ENCODE measurements around the gene ARF5.

The ARF5 gene

GRCh38 chr7:127589896-127590295 lies 1.7 kb downstream of the ARF5 start:
- no peak for DNase-seq

GRCh38 chr7:127591189-127591588 lies 3.0 kb downstream of the ARF5 start:
- DNase-seq = no peak

GRCh38 chr7:127591591-127591990 lies 3.4 kb downstream of the ARF5 start:
- DNase-seq = no peak

- DNase-seq = no peak
Observed at GRCh38 chr7:127592550-127592949, 4.3 kb downstream of the ARF5 start.

- DNase-seq = no peak
Observed at GRCh38 chr7:127594490-127594889, 6.3 kb downstream of the ARF5 start.

- DNase-seq = no peak
Observed at GRCh38 chr7:127595737-127596136, 7.5 kb downstream of the ARF5 start.

GRCh38 chr7:127598318-127598717 lies 10.1 kb downstream of the ARF5 start:
- DNase-seq = no peak

GRCh38 chr7:127600885-127601284 lies 12.7 kb downstream of the ARF5 start:
- no peak for DNase-seq

GRCh38 chr7:127608446-127608845 lies 20.2 kb downstream of the ARF5 start:
- no peak for DNase-seq

- no peak for DNase-seq
Observed at GRCh38 chr7:127609297-127609696, 21.1 kb downstream of the ARF5 start.

- DNase-seq = no peak
Observed at GRCh38 chr7:127612263-127612662, 24.1 kb downstream of the ARF5 start.

GRCh38 chr7:127616724-127617123 lies 28.5 kb downstream of the ARF5 start:
- no peak for DNase-seq

- no peak for DNase-seq
Observed at GRCh38 chr7:127618042-127618441, 29.8 kb downstream of the ARF5 start, which contains the start of gene PAX4. Gene PAX4 (minus strand): TSS chr7:127618142. CDS start chr7:127615928, 2,214 bp downstream.

- DNase-seq = no peak
Observed at GRCh38 chr7:127618775-127619174, 30.6 kb downstream of the ARF5 start.

- no peak for DNase-seq
Observed at GRCh38 chr7:127619681-127620405, 31.6 kb downstream of the ARF5 start.

- no peak for DNase-seq
Observed at GRCh38 chr7:127620406-127621233, 32.4 kb downstream of the ARF5 start.

- no peak for DNase-seq
Observed at GRCh38 chr7:127625331-127625730, 37.1 kb downstream of the ARF5 start.

- no peak for DNase-seq
Observed at GRCh38 chr7:127628445-127628844, 40.2 kb downstream of the ARF5 start.

- no peak for DNase-seq
Observed at GRCh38 chr7:127629268-127629854, 41.1 kb downstream of the ARF5 start.

GRCh38 chr7:127632276-127632910 lies 44.2 kb downstream of the ARF5 start:
- DNase-seq = no peak

GRCh38 chr7:127635659-127636285 lies 47.6 kb downstream of the ARF5 start:
- no peak for DNase-seq

- no peak for DNase-seq
Observed at GRCh38 chr7:127638197-127638596, 50.0 kb downstream of the ARF5 start.
